Measurements from ENCODE around the gene TMIGD1.

Gene TMIGD1

GRCh38 chr17:30318155-30318554, 15.7 kb downstream of the TMIGD1 start:
- TF ChIP-seq CTCF (IDR thresholded peaks at IDR 0.05; ENCODE audit: low read depth, low read length): no peak
- no peak for DNase-seq (ENCODE audit: low read depth in 2 of 2)
- H3K4me3 ChIP-seq (replicated peaks in 1 of 2; ENCODE audit: low read depth in 2 of 2, low read length in 2 of 2): no peak overlapping the region

- no peak for TF ChIP-seq CTCF (IDR thresholded peaks at IDR 0.05; ENCODE audit: low read depth, low read length)
- no peak for DNase-seq (ENCODE audit: low read depth in 2 of 2)
- no peak overlapping the region for H3K4me3 ChIP-seq (replicated peaks in 1 of 2; ENCODE audit: low read depth in 2 of 2, low read length in 2 of 2)
These were observed 17.1 kb downstream of the TMIGD1 start for GRCh38 chr17:30316736-30317135.

- TF ChIP-seq CTCF (IDR thresholded peaks at IDR 0.05; ENCODE audit: low read depth, low read length): no peak
- DNase-seq (ENCODE audit: low read depth in 2 of 2): no peak
- H3K4me3 ChIP-seq (replicated peaks in 1 of 2; ENCODE audit: low read depth in 2 of 2, low read length in 2 of 2): no peak overlapping the region
These were observed 18.8 kb downstream of the TMIGD1 start for GRCh38 chr17:30315106-30315505.

GRCh38 chr17:30314474-30314873, 19.4 kb downstream of the TMIGD1 start:
- H3K4me3 ChIP-seq (replicated peaks in 1 of 2; ENCODE audit: low read depth in 2 of 2, low read length in 2 of 2): no peak overlapping the region
- no peak for DNase-seq (ENCODE audit: low read depth in 2 of 2)
- TF ChIP-seq CTCF (IDR thresholded peaks at IDR 0.05; ENCODE audit: low read depth, low read length): no peak

GRCh38 chr17:30312226-30312625, 21.6 kb downstream of the TMIGD1 start:
- no peak overlapping the region for H3K4me3 ChIP-seq (replicated peaks in 1 of 2; ENCODE audit: low read depth in 2 of 2, low read length in 2 of 2)
- no peak for DNase-seq (ENCODE audit: low read depth in 2 of 2)
- no peak for TF ChIP-seq CTCF (IDR thresholded peaks at IDR 0.05; ENCODE audit: low read depth, low read length)

GRCh38 chr17:30310562-30310961, 23.3 kb downstream of the TMIGD1 start:
- no peak overlapping the region for H3K4me3 ChIP-seq (replicated peaks in 1 of 2; ENCODE audit: low read depth in 2 of 2, low read length in 2 of 2)
- DNase-seq (ENCODE audit: low read depth in 2 of 2): no peak
- TF ChIP-seq CTCF (IDR thresholded peaks at IDR 0.05; ENCODE audit: low read depth, low read length): no peak

- DNase-seq (ENCODE audit: low read depth in 2 of 2): peak in 1 of 2 donors; percentile 86
- no peak overlapping the region for H3K4me3 ChIP-seq (replicated peaks in 1 of 2; ENCODE audit: low read depth in 2 of 2, low read length in 2 of 2)
- no peak for TF ChIP-seq CTCF (IDR thresholded peaks at IDR 0.05; ENCODE audit: low read depth, low read length)
These were observed 24.3 kb downstream of the TMIGD1 start for GRCh38 chr17:30309591-30309990.
